Right lobe of liver (tissue), 6 donors: ENCODE data around the gene ZNF746. TPM values are rescaled to one million over a fixed set of nuclear protein-coding genes. Genes with fewer than 3 reads are reported as not detected.

ENCODE experiments used
- ATAC-seq, 4 donors: fragments of 200-7000 bp; cut with Tn5 transposase; one replicate each; pipeline ENCODE4 v1.9.1; 2020; ENCODE audit warnings: mild to moderate bottlenecking in 4 of 4, moderate library complexity in 4 of 4
- DNase-seq, 3 donors: peaks; one replicate each; pipeline ENCODE4 v3.0.0-alpha.2; 2020
- H3K27ac ChIP-seq, 3 donors: fragments of 200-600 bp; one replicate each; pipeline ENCODE4 v1.8.0; 2022
- H3K27me3 ChIP-seq, 2 donors: fragments of 200-600 bp; one replicate each; pipeline ENCODE4 v1.8.0; 2022
- H3K36me3 ChIP-seq, 4 donors: fragments of 200-600 bp; sonication (generic) in 1 of 4; one replicate each; pipeline versions ENCODE4 v1.5.1 to v1.8.0; 2017 to 2022; ENCODE audit warnings: control low read depth in 1 of 4
- H3K4me1 ChIP-seq, 4 donors: fragments of 200-600 bp; sonication (generic) in 1 of 4; one replicate each; pipeline versions ENCODE4 v1.5.1 to v1.8.0; 2017 to 2022; ENCODE audit warnings: control low read depth in 1 of 4
- H3K4me3 ChIP-seq, 3 donors: fragments of 200-600 bp; one replicate each; pipeline ENCODE4 v1.8.0; 2022
- H3K9me3 ChIP-seq, 4 donors: fragments of 200-600 bp; sonication (generic) in 1 of 4; one replicate each; pipeline versions ENCODE4 v1.5.1 to v1.8.0; 2017 to 2022; ENCODE audit warnings: control low read depth in 1 of 4
- POLR2A ChIP-seq: fragments of 450-650 bp; IDR thresholded peaks from one replicate; pipeline ENCODE4 v1.6.1; 2017; ENCODE audit warnings: antibody characterized with exemption, mild to moderate bottlenecking
- WGBS: methylation state at CpG from one replicate; pipeline ENCODE4 v1.1.6; 2018; ENCODE audit warnings: low coverage, low lambda C conversion rate; ENCODE audit not compliant: insufficient coverage; ENCODE audit errors: missing lambda C conversion rate; 5-methylcytosine and 5-hydroxymethylcytosine counted together
- intact Hi-C, 2 donors: fragments of 100-400 bp; cut with DNase I; formaldehyde crosslinking; loops; one replicate each; pipeline versions ENCODE4 v1.11.2 to v1.14.1; 2022
- total RNA-seq, 6 experiments: library from RNA; depleted of rRNA in 2 of 6; stranded (reverse); fragments of >200 nt in 2 of 6; fragmentation: NEBNext Ultra II Directional in 3 of 6; extraction: Animal tissue kit (Norgen Biotek cat#: 25700) in 3 of 6; gene quantifications; one replicate each; pipeline versions ENCODE4 v1.1.0 to v1.2.4, GENCODE V29; 2016 to 2023
- TF ChIP-seq, protein P1 (sequence below), 4 donors: fragments of 200-600 bp in 3 of 4; fragments of 450-650 bp in 1 of 4; IDR thresholded peaks; one replicate each; pipeline versions ENCODE4 v1.5.1 to v1.8.0; 2016 to 2022; ENCODE audit warnings: antibody characterized with exemption in 4 of 4, mild to moderate bottlenecking in 2 of 4
- donor health status: DM: no; HTN: yes; CAD: no.
- donor health status: DM: no; HTN: no; CAD: no.
- donor health status: DM: no; HTN: no; CAD: no.
- donor health status: DM: no; HTN: yes; CAD: no.
- donor health status: DM: no; HTN: yes; CAD: no.

Gene ZNF746
- total RNA-seq, 6 experiments from 2014 or later, result 7.9 to 15.8 (median 10.4) TPM

DNA sequence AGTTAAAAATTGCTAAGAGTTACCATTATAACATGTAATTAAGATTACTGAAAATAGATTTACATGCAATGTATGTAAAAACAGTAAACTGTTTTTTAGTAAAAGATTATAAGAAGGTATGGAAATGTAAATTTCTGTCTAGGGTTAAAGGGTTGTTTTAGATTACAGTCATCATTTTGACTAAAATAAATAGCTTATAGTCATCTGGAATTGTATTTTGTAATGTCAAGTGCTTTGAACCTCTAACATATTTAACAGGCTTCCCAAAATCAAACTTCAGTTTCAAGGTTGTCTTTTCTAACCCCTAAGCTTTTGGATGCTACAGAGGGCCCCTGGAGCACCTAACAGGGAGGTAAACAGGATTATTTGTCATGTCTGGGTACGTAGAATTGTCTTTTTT lies 35.0 kb upstream of the ZNF746 start:
- TF ChIP-seq, protein P1, sequence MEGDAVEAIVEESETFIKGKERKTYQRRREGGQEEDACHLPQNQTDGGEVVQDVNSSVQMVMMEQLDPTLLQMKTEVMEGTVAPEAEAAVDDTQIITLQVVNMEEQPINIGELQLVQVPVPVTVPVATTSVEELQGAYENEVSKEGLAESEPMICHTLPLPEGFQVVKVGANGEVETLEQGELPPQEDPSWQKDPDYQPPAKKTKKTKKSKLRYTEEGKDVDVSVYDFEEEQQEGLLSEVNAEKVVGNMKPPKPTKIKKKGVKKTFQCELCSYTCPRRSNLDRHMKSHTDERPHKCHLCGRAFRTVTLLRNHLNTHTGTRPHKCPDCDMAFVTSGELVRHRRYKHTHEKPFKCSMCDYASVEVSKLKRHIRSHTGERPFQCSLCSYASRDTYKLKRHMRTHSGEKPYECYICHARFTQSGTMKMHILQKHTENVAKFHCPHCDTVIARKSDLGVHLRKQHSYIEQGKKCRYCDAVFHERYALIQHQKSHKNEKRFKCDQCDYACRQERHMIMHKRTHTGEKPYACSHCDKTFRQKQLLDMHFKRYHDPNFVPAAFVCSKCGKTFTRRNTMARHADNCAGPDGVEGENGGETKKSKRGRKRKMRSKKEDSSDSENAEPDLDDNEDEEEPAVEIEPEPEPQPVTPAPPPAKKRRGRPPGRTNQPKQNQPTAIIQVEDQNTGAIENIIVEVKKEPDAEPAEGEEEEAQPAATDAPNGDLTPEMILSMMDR (IDR thresholded peaks at IDR 0.05), result no peak
- no peak for TF ChIP-seq POLR2A
- H3K27ac ChIP-seq, result no peak overlapping the region
- intact Hi-C loops, result no loop called here
- DNase-seq (no peak), ATAC-seq (no peak)
- H3K27me3 ChIP-seq, result no peaks in the 10 kb centered on the region
- H3K9me3 ChIP-seq, result peaks cover 0 to 24% (median 16%) of the 10 kb centered on the region in 4 donors
- H3K36me3 ChIP-seq, result no peaks in the 10 kb centered on the region
- 75% methylated on average over 1 of the region's 1 CpG for WGBS
- no peak overlapping the region for H3K4me3 ChIP-seq
- H3K4me1 ChIP-seq, result no peaks in the 10 kb centered on the region

DNA sequence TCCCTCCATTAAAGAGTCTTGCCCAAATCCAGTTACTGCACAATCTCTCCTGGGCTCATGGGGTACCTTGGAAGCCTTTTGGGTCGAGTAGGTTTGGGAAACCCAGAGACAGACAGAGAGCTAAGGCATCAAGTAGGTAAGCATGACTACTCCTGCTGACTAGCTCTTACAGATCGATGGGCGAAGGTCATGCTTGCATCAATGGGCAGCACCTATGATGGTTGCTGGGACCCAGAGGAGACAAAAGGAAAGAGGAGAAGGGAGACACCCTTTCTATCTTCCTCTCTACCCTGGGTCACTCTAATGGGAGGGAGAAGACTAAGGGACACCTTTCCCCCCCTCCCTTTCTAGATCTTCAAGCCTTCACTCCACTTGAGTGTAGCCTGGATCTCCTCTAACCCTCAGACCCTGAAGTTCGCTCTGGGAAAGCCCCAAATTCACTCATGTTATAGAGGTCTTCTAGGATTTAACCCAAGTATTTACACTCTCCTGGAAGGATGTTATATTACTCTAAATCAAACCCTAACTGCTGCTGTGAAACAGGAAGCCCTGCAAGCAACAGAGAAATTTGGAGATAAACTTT lies 31.6 kb upstream of the ZNF746 start:
- Histone ChIP-seq H3K27ac (no peak overlapping the region), H3K9me3 (peaks cover 0 to 17% (median 14%) of the 10 kb centered on the region in 4 donors), H3K27me3 (no peaks in the 10 kb centered on the region), H3K4me1 (no peaks in the 10 kb centered on the region), H3K36me3 (no peaks in the 10 kb centered on the region), H3K4me3 (no peak overlapping the region)
- no peak for ATAC-seq
- no peak for DNase-seq
- TF ChIP-seq, protein P1 (IDR thresholded peaks at IDR 0.05), result no peak
- TF ChIP-seq POLR2A, result no peak
- WGBS, result 53% methylated on average over 4 of the region's 4 CpGs
- intact Hi-C loops, result no loop called here

DNA sequence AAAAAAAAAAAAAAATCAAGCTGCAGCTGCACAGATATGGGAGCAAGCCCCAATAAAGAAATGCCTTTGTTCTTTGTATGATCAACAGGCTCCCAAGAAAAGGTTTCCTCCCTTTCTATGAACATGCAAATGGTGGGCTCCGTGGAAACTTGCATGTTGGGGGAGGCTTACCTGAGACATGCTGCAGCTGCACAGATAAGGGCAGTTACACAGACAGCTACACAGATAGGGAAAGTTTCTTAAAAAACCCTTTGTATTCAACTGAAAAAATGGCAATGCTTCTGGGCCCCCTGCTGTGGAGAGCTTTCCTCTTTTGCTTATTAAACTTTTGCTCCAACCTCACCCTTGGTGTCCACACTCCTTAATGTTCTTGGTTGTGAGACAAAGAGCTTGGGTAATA lies 29.8 kb upstream of the ZNF746 start:
- no peak for ATAC-seq
- intact Hi-C loops, result no loop called here
- Histone ChIP-seq H3K4me1 (no peaks in the 10 kb centered on the region), H3K27ac (no peak overlapping the region), H3K4me3 (no peak overlapping the region), H3K36me3 (no peaks in the 10 kb centered on the region), H3K27me3 (no peaks in the 10 kb centered on the region), H3K9me3 (peaks cover 0 to 15% (median 11%) of the 10 kb centered on the region in 4 donors)
- DNase-seq, result no peak
- WGBS, result no CpG with 5 or more reads among the region's 1 CpG
- TF ChIP-seq, protein P1 (IDR thresholded peaks at IDR 0.05), result no peak
- no peak for TF ChIP-seq POLR2A

DNA sequence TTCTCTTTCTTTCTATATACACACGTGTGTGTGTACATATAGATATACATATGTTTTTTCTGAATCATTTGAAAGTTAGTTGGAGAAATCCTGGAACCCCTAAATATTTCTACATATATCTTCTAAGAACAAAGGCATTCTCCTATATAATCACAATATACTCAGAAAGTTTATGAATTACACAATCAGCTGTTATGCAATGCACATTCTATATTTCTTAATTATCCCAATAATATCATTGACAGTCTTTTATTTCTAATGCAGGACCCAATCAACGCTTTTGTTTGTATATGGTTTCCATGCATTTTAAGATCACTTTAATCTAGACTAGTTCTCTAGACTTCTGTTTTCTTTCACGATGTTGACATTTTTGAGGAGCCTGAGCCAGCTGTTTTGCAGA lies 27.7 kb upstream of the ZNF746 start:
- Histone ChIP-seq H3K9me3 (peaks cover 0 to 15% (median 7%) of the 10 kb centered on the region in 4 donors), H3K4me1 (no peaks in the 10 kb centered on the region), H3K4me3 (no peak overlapping the region), H3K27me3 (no peaks in the 10 kb centered on the region), H3K27ac (no peak overlapping the region), H3K36me3 (no peaks in the 10 kb centered on the region)
- TF ChIP-seq, protein P1 (IDR thresholded peaks at IDR 0.05), result no peak
- no peak for TF ChIP-seq POLR2A
- no peak for ATAC-seq
- DNase-seq, result no peak
- 56% methylated on average over 3 of the region's 3 CpGs for WGBS
- intact Hi-C loops, result no loop called here

DNA sequence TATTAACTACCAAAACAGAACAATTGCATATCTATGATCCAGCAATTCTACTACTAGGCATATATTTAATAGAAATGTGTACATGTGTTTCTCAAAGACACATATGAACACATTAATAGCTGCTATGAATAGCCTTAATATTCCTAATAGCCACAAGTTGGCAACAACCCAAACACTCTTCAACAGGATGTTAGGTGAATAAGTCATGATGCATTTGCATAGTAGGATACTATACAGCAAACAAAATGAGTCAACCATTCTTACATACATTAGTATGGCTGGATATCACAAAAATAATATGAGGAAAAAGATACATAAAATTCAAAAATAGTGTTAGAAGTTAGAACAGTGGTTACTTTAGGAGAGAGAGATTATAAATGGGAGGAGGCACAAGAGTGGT lies 26.8 kb upstream of the ZNF746 start:
- Histone ChIP-seq H3K9me3 (peaks cover 0 to 7% (median 3%) of the 10 kb centered on the region in 4 donors), H3K4me3 (no peak overlapping the region), H3K27me3 (no peaks in the 10 kb centered on the region), H3K27ac (no peak overlapping the region), H3K36me3 (no peaks in the 10 kb centered on the region), H3K4me1 (no peaks in the 10 kb centered on the region)
- ATAC-seq (no peak), DNase-seq (no peak)
- TF ChIP-seq, protein P1 (IDR thresholded peaks at IDR 0.05), result no peak
- TF ChIP-seq POLR2A, result no peak
- intact Hi-C loops, result no loop called here
